HG02678 (cell line): Measurements from ENCODE around the gene KLRC1.
"Not testable (repeated sequence)": the region's sequence is repeated elsewhere in the genome, so short reads cannot be mapped to it uniquely, and the experiment has no call there.

ENCODE experiments used
- ATAC-seq: cut with Tn5 transposase; IDR thresholded peaks from one replicate; pipeline ENCODE4 v1.9.1; 2021; ENCODE audit warnings: mild to moderate bottlenecking, moderate library complexity; ENCODE audit not compliant: unreplicated experiment

The KLRC1 gene

GRCh38 chr12:10453156-10453555, at the start of gene KLRC1:
KLRC1 (minus strand) TSS chr12:10453377; CDS start chr12:10451156, 2,221 bp downstream.
- ATAC-seq, result no peak

GRCh38 chr12:10501030-10501429, 47.9 kb upstream of the KLRC1 start:
- ATAC-seq, result no peak

- no peak for ATAC-seq
Measured at GRCh38 chr12:10498042-10498441, 44.9 kb upstream of the KLRC1 start.

GRCh38 chr12:10497602-10498001, 44.4 kb upstream of the KLRC1 start:
- ATAC-seq, result no peak

- ATAC-seq, result no peak
Measured at GRCh38 chr12:10491766-10492165, 38.6 kb upstream of the KLRC1 start.

- ATAC-seq, result not testable (repeated sequence)
Measured at GRCh38 chr12:10487328-10487727, 34.2 kb upstream of the KLRC1 start.

- ATAC-seq, result not testable (repeated sequence)
Measured at GRCh38 chr12:10481901-10482300, 28.7 kb upstream of the KLRC1 start.

- not testable (repeated sequence) for ATAC-seq
Measured at GRCh38 chr12:10472808-10473207, 19.6 kb upstream of the KLRC1 start.

- no peak for ATAC-seq
Measured at GRCh38 chr12:10469701-10470100, 16.5 kb upstream of the KLRC1 start.

- ATAC-seq, result no peak
Measured at GRCh38 chr12:10466311-10466710, 13.1 kb upstream of the KLRC1 start.

- no peak for ATAC-seq
Measured at GRCh38 chr12:10457760-10458159, 4.6 kb upstream of the KLRC1 start.

- no peak for ATAC-seq
Measured at GRCh38 chr12:10456856-10457255, 3.7 kb upstream of the KLRC1 start.

GRCh38 chr12:10455766-10456165, 2.6 kb upstream of the KLRC1 start:
- ATAC-seq, result no peak

GRCh38 chr12:10454531-10454930, 1.4 kb upstream of the KLRC1 start:
- ATAC-seq, result no peak

GRCh38 chr12:10448236-10448635, 4.9 kb downstream of the KLRC1 start:
- no peak for ATAC-seq

GRCh38 chr12:10446052-10446451, 7.1 kb downstream of the KLRC1 start:
- ATAC-seq, result not testable (repeated sequence)

- ATAC-seq, result not testable (repeated sequence)
Measured at GRCh38 chr12:10441144-10441543, 12.0 kb downstream of the KLRC1 start.

- ATAC-seq, result not testable (repeated sequence)
Measured at GRCh38 chr12:10439608-10440274, 13.4 kb downstream of the KLRC1 start.

GRCh38 chr12:10437601-10438000, 15.6 kb downstream of the KLRC1 start:
- ATAC-seq, result not testable (repeated sequence)

GRCh38 chr12:10435816-10436215, 17.4 kb downstream of the KLRC1 start, which contains the start of gene KLRC2:
KLRC2 (minus strand) TSS chr12:10436010; CDS start chr12:10435986, 24 bp downstream.
- not testable (repeated sequence) for ATAC-seq

GRCh38 chr12:10430623-10431022, 22.6 kb downstream of the KLRC1 start:
- ATAC-seq, result not testable (repeated sequence)

GRCh38 chr12:10425938-10426337, 27.2 kb downstream of the KLRC1 start:
- not testable (repeated sequence) for ATAC-seq
